Diencephalon (tissue), 1 donor: ENCODE results near the gene TEX52. TPM values are rescaled to one million over a fixed set of nuclear protein-coding genes. Genes with fewer than 3 reads are reported as not detected.

Experiments
- total RNA-seq: library from RNA; depleted of rRNA; stranded (reverse); fragments of >200 nt; gene quantifications from one replicate; pipeline ENCODE4 v1.2.3, GENCODE V29; 2014

TEX52 gene
- total RNA-seq, result not detected

GRCh38 chr12:2857021-2857431 lies at the start of gene TEX52:
Gene TEX52, minus strand, starts transcription at chr12:2857039. Its CDS starts 13 bp downstream, at chr12:2857026.

DNA sequence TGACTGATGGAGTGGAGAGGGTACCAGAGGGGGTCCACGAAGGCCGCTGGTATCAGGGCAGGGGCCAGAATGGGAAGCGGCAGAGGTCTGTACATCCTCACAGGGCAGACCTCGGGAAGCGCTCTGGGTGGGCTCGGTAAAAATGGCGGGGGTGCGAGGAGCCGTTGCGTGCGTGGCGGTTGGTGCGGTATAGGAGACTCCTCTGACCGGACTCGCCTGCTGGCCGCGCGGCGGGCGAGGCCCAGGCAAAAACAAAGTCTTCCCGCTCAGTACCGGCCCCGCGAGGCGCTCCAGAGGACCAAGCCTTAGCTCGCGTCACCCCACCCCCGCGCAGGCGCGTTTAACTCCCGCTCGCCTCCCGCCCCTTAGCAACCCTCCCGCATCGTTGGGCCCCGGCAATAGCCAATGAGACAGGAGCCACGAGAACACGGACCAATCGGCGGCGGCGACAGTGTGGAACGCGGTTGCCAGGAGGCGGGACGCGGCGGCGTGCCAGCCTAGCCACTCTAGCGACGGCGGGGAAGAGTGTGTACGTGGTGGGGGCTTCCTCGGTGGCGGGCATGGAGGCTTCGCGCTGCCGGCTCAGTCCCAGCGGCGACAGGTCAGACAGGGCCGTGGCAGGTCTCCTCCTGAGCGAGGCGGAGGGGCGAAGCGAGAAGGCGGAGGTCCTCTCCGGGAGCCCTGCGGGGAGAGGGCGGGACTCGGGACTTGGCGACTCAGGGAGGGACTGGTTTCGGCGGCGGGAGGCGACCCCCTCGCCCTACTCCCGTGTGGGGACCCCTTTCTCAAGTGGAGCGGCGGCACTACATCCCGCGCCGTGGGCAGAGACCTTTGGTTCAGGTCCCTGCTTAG lies 33.8 kb upstream of the TEX52 start, which contains the start of gene TULP3:
TULP3 (plus strand) TSS at position 504 of the 852 bp plus-strand sequence; CDS start at position 561, 57 bp downstream.

GRCh38 chr12:2877047-2877952 lies 20.5 kb upstream of the TEX52 start, which contains the start of the genes FOXM1 and RHNO1:
Gene FOXM1, minus strand, starts transcription at chr12:2877174. Its CDS starts 2,696 bp downstream, at chr12:2874478.
Gene RHNO1, plus strand, starts transcription at chr12:2877223. Its CDS starts 8,144 bp downstream, at chr12:2885367.

DNA sequence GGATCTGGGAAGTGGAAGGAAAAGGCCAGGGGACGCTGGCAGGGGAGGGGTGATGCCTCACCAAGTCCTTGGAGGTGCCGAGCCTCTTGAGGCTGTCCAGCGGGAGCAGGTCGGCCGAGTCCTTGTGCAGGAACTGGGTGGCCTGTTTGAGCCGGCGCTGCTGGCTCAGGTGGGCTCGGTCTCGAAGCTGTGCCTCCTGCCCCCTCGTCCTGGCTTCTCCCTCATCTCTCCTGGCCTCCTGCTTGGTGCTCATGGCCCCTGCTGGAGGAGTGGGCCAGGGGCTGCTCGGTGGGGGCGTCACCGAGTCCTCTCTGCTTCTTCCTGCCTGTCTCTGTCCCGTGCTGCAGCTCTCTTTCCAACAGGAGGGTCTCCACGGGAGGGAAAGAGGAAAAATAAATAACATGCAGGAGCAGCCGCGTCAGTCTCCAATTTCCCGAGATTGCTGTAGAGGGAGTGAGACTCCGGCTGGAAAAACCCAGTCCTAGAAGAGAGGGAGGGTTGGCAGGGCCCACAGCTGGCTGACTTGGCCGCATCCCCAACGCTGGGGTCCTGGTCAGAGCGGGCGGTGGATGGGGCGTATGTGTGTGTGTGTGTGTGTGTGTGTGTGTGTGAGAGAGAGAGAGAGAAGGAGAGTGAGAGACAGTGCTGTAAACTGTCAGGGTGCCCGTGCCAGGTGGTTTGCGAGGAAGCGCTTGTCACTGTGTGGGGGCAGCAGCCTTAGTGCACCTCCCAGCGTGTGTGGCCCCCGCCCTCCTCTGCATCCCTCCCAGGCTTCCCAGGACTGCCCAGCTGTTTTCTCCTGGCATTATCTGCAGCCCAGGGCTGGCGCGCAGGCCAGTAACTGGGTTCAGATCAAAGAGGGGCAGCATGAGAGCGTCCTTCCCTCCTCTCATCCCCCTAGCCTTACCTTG lies 22.0 kb downstream of the TEX52 start, which contains the start of gene NRIP2:
NRIP2 (minus strand) TSS at position 455 of the 911 bp plus-strand sequence; CDS start at position 403, 52 bp downstream.

DNA sequence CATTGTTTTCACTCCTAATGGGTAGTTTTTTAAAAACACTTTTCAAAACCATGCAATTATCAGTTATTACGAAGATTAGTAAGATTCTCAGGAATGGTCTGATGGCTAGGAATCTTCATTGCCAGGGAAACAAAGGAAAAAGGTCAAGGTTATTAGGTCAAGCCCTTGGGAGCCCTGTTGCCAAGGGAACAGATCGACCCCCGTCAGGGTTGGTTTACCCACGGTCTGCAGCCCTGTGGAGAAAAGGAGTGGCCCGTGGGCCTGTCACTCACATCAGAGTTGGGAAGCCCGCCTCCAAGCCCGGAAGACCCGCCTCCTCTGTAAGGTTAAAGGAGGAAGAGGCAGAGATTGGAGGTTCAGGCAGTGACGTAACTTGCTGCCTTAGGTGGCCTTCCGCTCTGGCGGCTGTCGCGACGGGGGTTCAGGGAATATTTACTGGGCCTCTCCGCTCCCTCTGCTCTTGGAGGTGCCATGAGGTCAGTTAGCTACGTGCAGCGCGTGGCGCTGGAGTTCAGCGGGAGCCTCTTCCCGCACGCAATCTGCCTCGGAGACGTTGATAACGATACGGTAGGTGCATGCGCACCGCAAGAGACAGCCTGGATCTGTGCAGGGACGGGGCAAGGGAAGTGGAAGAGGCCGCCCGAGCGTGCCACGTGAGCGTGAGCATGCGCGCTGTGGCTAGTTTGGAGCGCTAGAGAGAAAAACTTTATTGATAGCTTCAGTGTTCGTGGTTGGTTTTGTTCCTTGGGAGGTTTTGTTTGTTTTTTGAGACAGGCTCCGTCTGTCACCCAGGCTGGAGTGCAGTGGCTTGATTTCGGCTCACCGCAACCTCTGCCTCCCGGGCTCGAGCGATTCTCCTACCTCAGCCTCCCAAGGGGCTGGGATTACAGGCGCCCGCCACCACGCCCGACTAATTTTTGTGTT lies 44.3 kb downstream of the TEX52 start, which contains the start of gene ITFG2:
ITFG2 (plus strand) TSS at position 379 of the 924 bp plus-strand sequence; CDS start at position 472, 93 bp downstream.

Other genes with a start within 250 kb of the TEX52 start
- 53.1 TPM for gene FKBP4, start 62.1 kb downstream of the TEX52 start, total RNA-seq
- gene ITFG2, start 44.4 kb downstream of the TEX52 start, total RNA-seq, result 14.5 TPM
- gene NRIP2, start 22.0 kb downstream of the TEX52 start, total RNA-seq, result 0.23 TPM
- 2.5 TPM for gene FOXM1, start 20.1 kb upstream of the TEX52 start, total RNA-seq
- 51.9 TPM for gene RHNO1, start 20.2 kb upstream of the TEX52 start, total RNA-seq
- 13.4 TPM for gene TULP3, start 33.9 kb upstream of the TEX52 start, total RNA-seq
- 0.92 TPM for gene TEAD4, start 102.4 kb upstream of the TEX52 start, total RNA-seq
- 42.9 TPM for gene TSPAN9, start 220.3 kb upstream of the TEX52 start, total RNA-seq